Measurements from ENCODE around the gene TCF23. TPM values are rescaled to one million over a fixed set of nuclear protein-coding genes. Genes with fewer than 3 reads are reported as not detected.

Gene TCF23
- total RNA-seq, 1 donor from 2014 or later = not detected

- no peaks in the 10 kb centered on the region for H3K4me1 Mint-ChIP-seq (ENCODE audit: low read depth, unreplicated experiment)
- no peaks in the 10 kb centered on the region for H3K79me2 ChIP-seq (ENCODE audit: insufficient read depth, low read length)
- H3K9ac ChIP-seq (ENCODE audit: low read length) = no peak overlapping the region
- H3K36me3 ChIP-seq (ENCODE audit: insufficient read depth, low read length) = no peaks in the 10 kb centered on the region
- no peak overlapping the region for H3K27ac ChIP-seq (ENCODE audit: low read depth, low read length)
- H2AFZ ChIP-seq (ENCODE audit: low read depth, low read length) = no peak overlapping the region
- H3K4me3 Mint-ChIP-seq (ENCODE audit: unreplicated experiment) = no peak overlapping the region
- H3K27ac Mint-ChIP-seq (ENCODE audit: unreplicated experiment) = no peak overlapping the region
- peaks cover 32% of the 10 kb centered on the region for H3K27me3 ChIP-seq (ENCODE audit: insufficient read depth, low read length)
- H3K4me3 ChIP-seq (ENCODE audit: insufficient read depth, low read depth, low read length) = no peak overlapping the region
- peaks cover 10% of the 10 kb centered on the region for H3K4me1 ChIP-seq (ENCODE audit: insufficient read depth, low read length)
- no peak overlapping the region for H3K4me2 ChIP-seq (ENCODE audit: low read length)
- peaks cover 6% of the 10 kb centered on the region for H3K9me3 Mint-ChIP-seq (ENCODE audit: unreplicated experiment)
- H4K20me1 ChIP-seq (ENCODE audit: insufficient read depth, low read length) = no peaks in the 10 kb centered on the region
- H3K9me3 ChIP-seq (ENCODE audit: insufficient read depth, low read depth, low read length) = peaks cover 2% of the 10 kb centered on the region
- TF ChIP-seq CTCF (IDR thresholded peaks at IDR 0.05; ENCODE audit: insufficient read depth, low read depth, low read length) (no peak), EZH2 (IDR thresholded peaks at IDR 0.05; ENCODE audit: insufficient read depth, low read length) (no peak)
- peaks cover 51% of the 10 kb centered on the region for H3K27me3 Mint-ChIP-seq (ENCODE audit: low read depth, unreplicated experiment)
- peaks cover 4% of the 10 kb centered on the region for H3K36me3 Mint-ChIP-seq (ENCODE audit: low read depth, unreplicated experiment)
- FAIRE-seq (no peak), DNase-seq (ENCODE audit: low read depth) (no peak)
Measured at GRCh38 chr2:27115519-27115918, 33.3 kb upstream of the TCF23 start.

DNA sequence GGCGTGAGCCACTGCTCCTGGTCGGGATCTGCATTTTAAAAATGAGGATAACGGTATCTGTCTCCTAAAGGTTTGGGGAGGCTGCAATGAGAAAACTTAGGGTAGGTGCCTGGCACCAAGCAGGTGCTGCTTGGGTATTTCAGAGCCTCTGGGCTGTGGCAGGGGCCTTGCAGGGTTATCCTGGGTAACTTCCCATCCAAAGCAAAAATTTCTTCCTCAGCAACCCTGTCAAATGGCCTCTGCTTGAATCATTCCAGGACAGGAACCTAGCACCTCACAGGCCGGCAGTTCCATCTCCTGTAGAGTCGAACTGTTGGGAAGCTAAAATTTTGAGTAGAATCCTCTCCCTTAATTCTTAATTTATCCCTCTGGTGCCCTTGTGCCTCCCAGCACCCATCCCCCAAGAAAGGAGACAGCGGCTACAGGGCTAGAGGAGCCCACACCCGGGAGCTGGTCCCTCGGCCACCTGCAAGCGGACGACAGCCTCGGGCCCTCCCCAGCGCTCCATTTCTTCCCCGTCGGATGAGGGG is 30.7 kb upstream of the TCF23 start:
- Histone ChIP-seq H3K27me3 (ENCODE audit: insufficient read depth, low read length) (peaks cover 43% of the 10 kb centered on the region), H2AFZ (ENCODE audit: low read depth, low read length) (peak overlapping the region; percentile 85), H3K4me3 (ENCODE audit: insufficient read depth, low read depth, low read length) (peak overlapping the region; percentile 61), H3K4me2 (ENCODE audit: low read length) (peak overlapping the region; percentile 92), H3K4me1 (ENCODE audit: insufficient read depth, low read length) (peaks cover 10% of the 10 kb centered on the region), H4K20me1 (ENCODE audit: insufficient read depth, low read length) (no peaks in the 10 kb centered on the region), H3K79me2 (ENCODE audit: insufficient read depth, low read length) (no peaks in the 10 kb centered on the region), H3K9me3 (ENCODE audit: insufficient read depth, low read depth, low read length) (peaks cover 2% of the 10 kb centered on the region), H3K36me3 (ENCODE audit: insufficient read depth, low read length) (no peaks in the 10 kb centered on the region), H3K27ac (ENCODE audit: low read depth, low read length) (no peak overlapping the region), H3K9ac (ENCODE audit: low read length) (no peak overlapping the region)
- peaks cover 6% of the 10 kb centered on the region for H3K36me3 Mint-ChIP-seq (ENCODE audit: low read depth, unreplicated experiment)
- FAIRE-seq = no peak
- no peak for DNase-seq (ENCODE audit: low read depth)
- H3K4me3 Mint-ChIP-seq (ENCODE audit: unreplicated experiment) = peak overlapping the region; percentile 64
- peaks cover 63% of the 10 kb centered on the region for H3K27me3 Mint-ChIP-seq (ENCODE audit: low read depth, unreplicated experiment)
- no peak for TF ChIP-seq CTCF (IDR thresholded peaks at IDR 0.05; ENCODE audit: insufficient read depth, low read depth, low read length)
- peak; percentile 15 for TF ChIP-seq EZH2 (IDR thresholded peaks at IDR 0.05; ENCODE audit: insufficient read depth, low read length)
- no peak overlapping the region for H3K27ac Mint-ChIP-seq (ENCODE audit: unreplicated experiment)
- no peaks in the 10 kb centered on the region for H3K4me1 Mint-ChIP-seq (ENCODE audit: low read depth, unreplicated experiment)
- peaks cover 9% of the 10 kb centered on the region for H3K9me3 Mint-ChIP-seq (ENCODE audit: unreplicated experiment)

DNA sequence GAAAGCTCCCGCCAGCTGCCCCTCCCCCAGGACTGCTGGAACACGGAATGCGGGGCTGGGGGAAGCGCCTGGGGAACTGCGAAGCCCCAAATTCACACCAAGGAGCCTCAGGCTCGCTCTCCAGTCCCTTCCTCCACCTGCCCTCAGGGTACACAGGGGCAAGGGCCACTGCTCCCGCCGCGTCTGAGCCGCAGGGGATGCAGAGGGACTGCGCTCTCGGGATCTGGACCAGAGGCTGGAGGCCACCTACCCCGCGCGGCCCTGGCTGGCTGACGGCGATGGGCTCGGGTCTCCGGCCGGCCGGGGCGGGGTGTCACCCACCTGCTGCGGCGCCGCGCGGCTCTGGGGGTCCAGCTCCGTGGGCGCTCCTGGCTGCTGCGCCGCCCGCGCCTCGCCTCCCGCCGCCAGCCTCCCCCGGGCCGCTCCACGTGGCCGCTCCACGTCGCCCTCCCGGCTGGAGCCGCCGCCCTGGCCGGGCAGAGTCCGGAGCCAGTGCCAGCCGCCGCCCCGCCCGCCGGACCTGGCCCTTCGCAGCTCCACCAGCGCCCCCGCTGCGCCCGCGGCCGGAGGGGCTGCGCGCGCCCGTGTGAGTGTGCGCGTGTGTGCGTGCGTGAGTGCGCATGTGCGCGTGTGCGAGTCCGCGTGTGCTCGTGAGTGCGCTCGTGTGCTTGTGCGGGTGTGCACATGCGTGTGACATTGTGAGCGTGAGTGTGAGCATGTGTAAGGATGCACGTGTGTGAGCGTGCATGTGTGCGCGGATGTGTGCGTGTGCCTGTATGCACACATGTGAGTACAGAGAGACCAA is 30.1 kb upstream of the TCF23 start, which contains the start of gene CGREF1:
Gene CGREF1 (minus strand): TSS at position 604 of the 805 bp plus-strand sequence. CDS start 14,762 bp downstream, outside the sequence.
- peaks cover 47% of the 10 kb centered on the region for H3K27me3 ChIP-seq (ENCODE audit: insufficient read depth, low read length)
- Mint-ChIP-seq H3K4me1 (ENCODE audit: low read depth, unreplicated experiment) (no peaks in the 10 kb centered on the region), H3K9me3 (ENCODE audit: unreplicated experiment) (peaks cover 6% of the 10 kb centered on the region)

More for the DNA sequence above, 30.1 kb upstream of the TCF23 start, which contains the start of gene CGREF1:
- no peak within 1 kb of the TSS for H3K27ac ChIP-seq (ENCODE audit: low read depth, low read length)
- H3K36me3 Mint-ChIP-seq (ENCODE audit: low read depth, unreplicated experiment) = peaks cover 6% of the 10 kb centered on the region
- H3K27me3 Mint-ChIP-seq (ENCODE audit: low read depth, unreplicated experiment) = peaks cover 65% of the 10 kb centered on the region
- H3K27ac Mint-ChIP-seq (ENCODE audit: unreplicated experiment) = no peak within 1 kb of the TSS
- FAIRE-seq (no peak), DNase-seq (ENCODE audit: low read depth) (no peak)
- H3K4me1 ChIP-seq (ENCODE audit: insufficient read depth, low read length) = peaks cover 10% of the 10 kb centered on the region
- peak within 1 kb of the TSS; percentile 61 for H3K4me3 ChIP-seq (ENCODE audit: insufficient read depth, low read depth, low read length)
- H3K4me2 ChIP-seq (ENCODE audit: low read length) = peak within 1 kb of the TSS; percentile 92
- H3K4me3 Mint-ChIP-seq (ENCODE audit: unreplicated experiment) = peak within 1 kb of the TSS; percentile 81
- no peaks in the 10 kb centered on the region for H3K79me2 ChIP-seq (ENCODE audit: insufficient read depth, low read length)
- peak within 1 kb of the TSS; percentile 85 for H2AFZ ChIP-seq (ENCODE audit: low read depth, low read length)
- H3K36me3 ChIP-seq (ENCODE audit: insufficient read depth, low read length) = no peaks in the 10 kb centered on the region
- peak; percentile 87 for TF ChIP-seq EZH2 (IDR thresholded peaks at IDR 0.05; ENCODE audit: insufficient read depth, low read length)
- no peak for TF ChIP-seq CTCF (IDR thresholded peaks at IDR 0.05; ENCODE audit: insufficient read depth, low read depth, low read length)
- no peaks in the 10 kb centered on the region for H4K20me1 ChIP-seq (ENCODE audit: insufficient read depth, low read length)
- H3K9me3 ChIP-seq (ENCODE audit: insufficient read depth, low read depth, low read length) = peaks cover 2% of the 10 kb centered on the region
- H3K9ac ChIP-seq (ENCODE audit: low read length) = no peak within 1 kb of the TSS

Data from astrocyte (in vitro differentiated cells and primary cell).